Upper lobe of left lung (tissue), 6 donors: ENCODE measurements around the gene SLC10A4. TPM values are rescaled to one million over a fixed set of nuclear protein-coding genes. Genes with fewer than 3 reads are reported as not detected.

ENCODE experiments used
- ATAC-seq, 2 donors: fragments of 200-7000 bp; cut with Tn5 transposase; one replicate each; pipeline ENCODE4 v1.9.1; 2022; ENCODE audit warnings: mild to moderate bottlenecking in 2 of 2, moderate library complexity in 2 of 2; ENCODE audit not compliant: low FRiP score in 2 of 2
- DNase-seq, 2 donors: peaks; one replicate each; pipeline ENCODE4 v3.0.0-alpha.2; 2019 to 2020
- H3K27ac ChIP-seq, 4 donors: fragments of 200-600 bp; sonication (generic); one replicate each; pipeline ENCODE4 v1.5.1; 2016 to 2019
- H3K27me3 ChIP-seq, 4 donors: fragments of 200-600 bp; sonication (generic); one replicate each; pipeline ENCODE4 v1.5.1; 2017 to 2019
- H3K36me3 ChIP-seq, 4 donors: fragments of 200-600 bp; sonication (generic); one replicate each; pipeline ENCODE4 v1.5.1; 2016 to 2019
- H3K4me1 ChIP-seq, 4 donors: fragments of 200-600 bp; sonication (generic); one replicate each; pipeline ENCODE4 v1.5.1; 2018 to 2019
- H3K4me3 ChIP-seq, 4 donors: fragments of 200-600 bp; sonication (generic); one replicate each; pipeline ENCODE4 v1.5.1; 2017 to 2019; ENCODE audit warnings: mild to moderate bottlenecking in 2 of 4, moderate library complexity in 1 of 4
- H3K9me3 ChIP-seq, 4 donors: fragments of 200-600 bp; sonication (generic); one replicate each; pipeline ENCODE4 v1.5.1; 2018 to 2019
- CTCF ChIP-seq, 6 experiments: fragments of 450-650 bp in 4 of 6; fragments of 200-600 bp in 2 of 6; sonication (generic) in 2 of 6; IDR thresholded peaks; one replicate each; pipeline ENCODE4 v1.5.1; 2016 to 2019; ENCODE audit warnings: antibody characterized with exemption in 6 of 6
- EP300 ChIP-seq, 4 donors: sonication (generic); formaldehyde crosslinking; IDR thresholded peaks; one replicate each; pipeline ENCODE4 v1.5.1; 2017; ENCODE audit warnings: antibody characterized with exemption in 4 of 4, control low read depth in 2 of 4
- POLR2A ChIP-seq, 4 donors: fragments of 450-650 bp; IDR thresholded peaks; one replicate each; pipeline ENCODE4 v1.5.1; 2016 to 2017; ENCODE audit warnings: antibody characterized with exemption in 4 of 4, mild to moderate bottlenecking in 2 of 4
- POLR2AphosphoS5 ChIP-seq, 2 donors: sonication (generic); formaldehyde crosslinking; IDR thresholded peaks; one replicate each; pipeline ENCODE4 v1.5.1; 2017; ENCODE audit warnings: antibody characterized with exemption in 2 of 2
- WGBS, 2 donors: methylation state at CpG; one replicate each; pipeline ENCODE4 v1.1.5; 2017 to 2018; 5-methylcytosine and 5-hydroxymethylcytosine counted together
- total RNA-seq, 6 donors: library from RNA; depleted of rRNA in 4 of 6; stranded (reverse); fragments of >200 nt in 4 of 6; gene quantifications; one replicate each; pipeline versions ENCODE4 v1.1.0 to v1.2.1, GENCODE V29; 2016 to 2021
- donor health status: DM: no; HTN: no; CAD: no; lungs with moderate emphysema.
- donor health status: DM: no; HTN: yes; CAD: no; lungs with severe emphysema.

SLC10A4 gene
- total RNA-seq, 6 donors from 2014 or later: 0.72 to 2.1 (median 0.89) TPM; not detected in 1

DNA sequence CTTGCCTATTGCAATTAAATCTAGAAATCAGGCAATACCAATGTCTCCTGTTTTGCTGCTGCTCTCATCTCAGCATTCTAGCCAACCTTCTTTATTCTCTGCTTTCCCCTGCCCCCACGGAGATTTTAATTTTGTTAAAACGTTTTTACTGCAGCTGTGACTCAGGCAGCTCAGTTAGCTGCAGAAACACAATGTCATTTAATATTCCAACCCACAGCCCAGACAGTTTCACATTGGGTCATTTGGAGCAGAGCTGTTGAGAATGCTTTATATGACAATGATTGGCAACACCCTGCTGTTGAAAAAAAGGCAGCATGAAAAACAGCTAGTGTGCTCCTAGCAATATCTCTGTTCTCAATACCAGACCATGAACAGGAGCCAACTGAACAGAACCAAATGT, 12.6 kb upstream of the SLC10A4 start:
- H3K4me3 ChIP-seq: no peak overlapping the region
- DNase-seq (no peak), ATAC-seq (no peak)
- 47 to 48% methylated on average over 2 of the region's 2 CpGs for WGBS, 2 donors
- TF ChIP-seq EP300 (IDR thresholded peaks at IDR 0.05): no peak
- no peak for TF ChIP-seq CTCF (IDR thresholded peaks at IDR 0.05)
- no peak for TF ChIP-seq POLR2A (IDR thresholded peaks at IDR 0.05)
- TF ChIP-seq POLR2AphosphoS5 (IDR thresholded peaks at IDR 0.05): no peak
- no peaks in the 10 kb centered on the region for H3K9me3 ChIP-seq
- no peak overlapping the region for H3K27ac ChIP-seq
- H3K27me3 ChIP-seq: no peaks in the 10 kb centered on the region
- no peaks in the 10 kb centered on the region for H3K36me3 ChIP-seq
- no peaks in the 10 kb centered on the region for H3K4me1 ChIP-seq

- WGBS, 2 donors: 84 to 89% methylated on average over 1 of the region's 1 CpG
- no peaks in the 10 kb centered on the region for H3K27me3 ChIP-seq
- no peak overlapping the region for H3K4me3 ChIP-seq
- no peak overlapping the region for H3K27ac ChIP-seq
- ATAC-seq: no peak
- no peak for DNase-seq
- H3K4me1 ChIP-seq: no peaks in the 10 kb centered on the region
- H3K9me3 ChIP-seq: no peaks in the 10 kb centered on the region
- TF ChIP-seq POLR2A (IDR thresholded peaks at IDR 0.05) (no peak), CTCF (IDR thresholded peaks at IDR 0.05) (no peak)
- H3K36me3 ChIP-seq: no peaks in the 10 kb centered on the region
These were observed 10.3 kb upstream of the SLC10A4 start for GRCh38 chr4:48472794-48473193.

DNA sequence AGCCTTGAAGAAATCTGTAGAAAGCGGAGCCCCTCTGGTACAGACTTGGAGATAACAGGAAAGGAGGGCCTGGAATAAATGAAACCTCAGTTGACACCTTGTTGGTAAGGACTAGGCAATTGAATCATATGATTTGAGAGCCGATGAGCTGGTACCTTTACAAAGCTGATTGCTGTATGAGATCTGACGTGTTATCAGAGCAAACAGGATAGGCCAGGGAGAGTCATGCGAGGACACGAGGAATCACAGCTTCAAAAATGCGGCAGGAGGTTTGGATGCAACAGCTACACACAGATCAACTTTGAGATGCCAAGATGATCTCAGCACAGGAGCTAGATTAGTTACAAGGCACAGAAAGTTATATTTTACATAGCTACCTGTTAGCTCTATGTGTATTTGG, 7.4 kb upstream of the SLC10A4 start:
- Histone ChIP-seq H3K9me3 (no peaks in the 10 kb centered on the region), H3K27me3 (no peaks in the 10 kb centered on the region), H3K4me1 (no peaks in the 10 kb centered on the region), H3K27ac (no peak overlapping the region), H3K4me3 (no peak overlapping the region), H3K36me3 (no peaks in the 10 kb centered on the region)
- DNase-seq (no peak), ATAC-seq (no peak)
- TF ChIP-seq CTCF (IDR thresholded peaks at IDR 0.05): no peak
- TF ChIP-seq POLR2AphosphoS5 (IDR thresholded peaks at IDR 0.05): no peak
- TF ChIP-seq EP300 (IDR thresholded peaks at IDR 0.05): no peak
- TF ChIP-seq POLR2A (IDR thresholded peaks at IDR 0.05): no peak
- WGBS, 2 donors: 91 to 94% methylated on average over 6 of the region's 6 CpGs

DNA sequence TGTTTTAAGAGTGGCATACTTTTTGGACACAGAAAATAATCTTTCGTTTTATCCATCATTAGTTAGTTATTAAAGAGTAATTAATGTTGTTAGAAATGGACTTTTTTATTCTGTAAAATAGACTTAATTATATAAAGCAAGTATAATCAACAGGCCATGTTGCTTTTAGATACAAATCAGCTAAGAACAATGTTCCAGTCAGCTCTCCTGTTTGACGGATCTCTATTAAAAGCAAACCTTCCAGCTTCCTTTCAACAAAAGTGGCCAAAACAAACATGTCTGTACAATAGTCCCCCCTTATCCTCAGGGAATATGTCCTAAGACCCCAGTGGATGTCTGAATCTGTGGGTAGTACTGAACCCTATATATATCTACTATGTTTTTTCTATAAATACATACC, 4.9 kb upstream of the SLC10A4 start:
- DNase-seq: no peak
- no peak for TF ChIP-seq POLR2AphosphoS5 (IDR thresholded peaks at IDR 0.05)
- TF ChIP-seq CTCF (IDR thresholded peaks at IDR 0.05): no peak
- no peak for TF ChIP-seq EP300 (IDR thresholded peaks at IDR 0.05)
- Histone ChIP-seq H3K4me3 (no peak overlapping the region), H3K27ac (no peak overlapping the region), H3K36me3 (no peaks in the 10 kb centered on the region), H3K9me3 (no peaks in the 10 kb centered on the region), H3K27me3 (peaks cover 0 to 7% (median 3%) of the 10 kb centered on the region in 4 donors), H3K4me1 (peaks cover 0 to 5% (median 3%) of the 10 kb centered on the region in 4 donors)
- WGBS, 2 donors: 69 to 83% methylated on average over 2 of the region's 2 CpGs
- no peak for ATAC-seq

DNA sequence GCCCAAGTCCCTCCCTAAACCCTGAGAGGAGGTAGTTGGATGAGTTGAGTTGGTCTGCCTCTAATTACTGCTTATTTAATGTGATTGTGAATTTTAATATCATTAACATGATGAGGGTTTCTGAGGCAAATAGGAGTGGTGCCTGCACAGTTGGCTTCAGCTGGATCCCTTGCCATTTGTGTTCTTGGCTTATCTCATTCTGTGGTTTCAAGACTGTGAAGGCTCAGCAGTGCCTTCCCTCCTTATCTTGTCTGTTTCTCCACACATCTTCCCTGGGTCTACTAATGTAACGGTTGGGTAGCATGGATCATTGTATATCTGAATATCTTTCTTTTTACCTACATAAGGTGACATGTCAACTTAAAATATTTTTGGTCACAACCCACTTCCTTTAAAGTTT, 1.6 kb upstream of the SLC10A4 start:
- no peak for DNase-seq

More for the DNA sequence above, 1.6 kb upstream of the SLC10A4 start:
- TF ChIP-seq EP300 (IDR thresholded peaks at IDR 0.05): no peak
- no peak for TF ChIP-seq POLR2AphosphoS5 (IDR thresholded peaks at IDR 0.05)
- no peak for TF ChIP-seq POLR2A (IDR thresholded peaks at IDR 0.05)
- no peak for TF ChIP-seq CTCF (IDR thresholded peaks at IDR 0.05)
- Histone ChIP-seq H3K36me3 (no peaks in the 10 kb centered on the region), H3K4me1 (peaks cover 10 to 16% (median 11%) of the 10 kb centered on the region in 4 donors), H3K27ac (no peak overlapping the region), H3K9me3 (no peaks in the 10 kb centered on the region), H3K27me3 (peaks cover 3 to 22% (median 16%) of the 10 kb centered on the region in 4 donors), H3K4me3 (no peak overlapping the region)
- no peak for ATAC-seq
- WGBS, 2 donors: 84 to 94% methylated on average over 1 of the region's 1 CpG
